GM19351 (cell line): ENCODE measurements around the gene GPT2.

Experiments
- ATAC-seq: cut with Tn5 transposase; IDR thresholded peaks from one replicate; pipeline ENCODE4 v1.9.1; 2021; ENCODE audit warnings: mild to moderate bottlenecking, moderate library complexity; ENCODE audit not compliant: unreplicated experiment

The GPT2 gene

GRCh38 chr16:46961373-46962353 lies 77.5 kb downstream of the GPT2 start:
- ATAC-seq, result peak; percentile 56

DNA sequence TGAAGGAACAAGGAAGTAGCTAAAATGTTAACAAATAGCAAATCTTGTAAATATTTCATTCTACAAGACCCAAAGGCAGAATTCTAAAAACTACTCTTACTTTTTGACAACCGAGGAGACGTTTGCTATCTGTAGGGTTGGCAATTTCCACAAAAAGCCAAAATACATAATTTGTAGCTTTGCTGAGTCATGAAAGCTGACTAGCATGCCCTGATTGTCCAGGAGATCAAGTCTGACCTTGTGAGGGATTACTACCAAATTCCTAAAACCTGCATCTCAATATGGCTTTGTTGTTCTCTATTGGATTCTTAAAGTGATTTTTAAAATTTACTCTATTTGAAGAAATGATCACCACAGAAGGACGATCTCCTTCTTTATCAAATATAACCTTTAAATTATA lies 78.5 kb downstream of the GPT2 start:
- no peak for ATAC-seq

GRCh38 chr16:46968063-46968435 lies 83.9 kb downstream of the GPT2 start:
- ATAC-seq, result no peak

GRCh38 chr16:46970089-46970488 lies 85.9 kb downstream of the GPT2 start:
- no peak for ATAC-seq

DNA sequence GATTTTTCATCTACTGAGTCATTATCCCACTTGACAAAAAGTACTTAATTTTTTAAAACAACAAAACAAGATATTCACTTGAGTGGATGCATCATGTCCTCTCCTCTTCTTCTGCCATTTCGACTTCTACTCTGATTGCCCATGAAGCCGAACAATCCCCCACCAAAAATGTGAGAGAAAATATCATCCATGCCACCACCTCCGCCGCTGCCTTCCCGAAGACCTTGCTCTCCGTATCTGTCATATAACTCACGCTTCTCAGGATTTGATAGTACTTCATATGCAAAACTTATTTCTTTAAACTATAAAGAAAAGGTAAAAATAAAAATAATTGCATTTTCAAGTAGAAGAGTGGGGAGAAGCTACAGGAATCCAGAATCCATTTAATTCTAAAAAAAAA lies 87.1 kb downstream of the GPT2 start:
- no peak for ATAC-seq

- ATAC-seq, result peak; percentile 52
Measured at GRCh38 chr16:46972429-46973206, 88.5 kb downstream of the GPT2 start.

DNA sequence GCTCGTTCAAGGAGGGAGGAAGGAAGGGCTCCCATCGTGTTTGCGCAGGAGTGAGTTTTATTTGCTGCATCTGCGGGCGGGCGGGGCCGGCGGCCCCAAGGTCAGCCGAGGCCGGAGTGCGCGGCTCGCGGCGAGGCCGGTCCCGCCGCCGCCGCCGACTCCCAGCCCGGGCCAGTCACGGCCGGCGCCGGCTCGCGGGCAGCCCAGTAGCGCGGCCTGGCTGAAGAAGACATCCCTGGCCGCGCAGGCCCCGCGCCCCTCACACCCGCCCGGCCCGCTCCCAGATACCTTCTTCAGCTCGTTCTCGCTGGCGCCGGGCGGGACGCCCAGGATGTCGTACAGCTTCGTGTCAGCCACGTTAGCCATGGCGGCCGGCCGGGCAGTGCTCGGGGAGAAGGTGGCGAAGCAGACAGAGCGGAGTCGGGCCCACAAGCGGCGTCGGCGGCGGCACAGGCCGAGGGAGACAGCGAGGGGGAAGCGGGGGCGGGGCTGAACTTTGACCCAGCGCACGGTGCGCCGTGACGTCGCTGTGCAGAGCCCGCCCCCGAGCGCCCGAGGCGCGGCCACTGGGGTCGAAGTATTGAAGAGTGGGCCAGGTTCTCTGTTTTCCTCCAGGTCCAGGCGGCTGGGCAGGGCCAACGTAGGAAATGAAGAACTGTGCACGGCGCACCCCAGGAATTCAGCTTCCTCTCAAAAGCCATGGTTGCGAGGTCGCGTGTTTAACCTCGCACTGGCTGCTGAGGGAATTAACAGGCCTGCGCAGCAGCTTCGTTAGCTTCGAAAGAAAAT lies 89.2 kb downstream of the GPT2 start, which contains the start of gene DNAJA2:
Gene DNAJA2, minus strand, starts transcription at position 468 of the 789 bp plus-strand sequence. Its CDS starts 102 bp downstream, at position 366.
- peak; percentile 83 for ATAC-seq

- ATAC-seq, result no peak
Measured at GRCh38 chr16:46973996-46974324, 89.8 kb downstream of the GPT2 start.

- peak; percentile 37 for ATAC-seq
Measured at GRCh38 chr16:46974352-46974751, 90.2 kb downstream of the GPT2 start.

DNA sequence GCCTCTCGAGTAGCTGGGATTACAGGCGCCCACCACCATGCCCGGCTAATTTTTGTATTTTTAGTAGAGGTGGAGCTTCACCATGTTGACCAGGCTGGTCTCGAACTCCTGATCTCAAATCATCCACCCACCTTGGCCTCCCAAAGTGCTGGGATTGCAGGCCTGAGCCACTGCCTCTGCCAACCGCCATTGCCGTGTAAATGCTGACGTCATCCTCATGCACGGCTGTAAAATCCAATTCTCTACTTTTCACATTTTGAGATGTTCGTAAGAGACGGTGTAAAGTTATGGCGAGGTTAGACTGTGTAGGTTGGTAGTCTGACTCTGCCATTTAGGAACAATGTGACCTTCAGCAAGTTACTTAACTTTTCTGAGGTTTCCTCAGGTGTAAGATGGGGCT lies 91.0 kb downstream of the GPT2 start:
- ATAC-seq, result no peak

GRCh38 chr16:46975908-46976470 lies 91.8 kb downstream of the GPT2 start:
- ATAC-seq, result no peak

- no peak for ATAC-seq
Measured at GRCh38 chr16:46976550-46976949, 92.4 kb downstream of the GPT2 start.
